HEK293 (cell line): Measurements from ENCODE around the gene AURKAIP1.

Source experiments
- GLI2 ChIP-seq: fragments of 450-650 bp; formaldehyde crosslinking; IDR thresholded peaks from 2 replicates; pipeline ENCODE4; 2017; ENCODE audit warnings: missing biosample characterization, missing genetic modification characterization, low read depth, borderline replicate concordance
- GLIS1 ChIP-seq: fragments of 450-650 bp; formaldehyde crosslinking; IDR thresholded peaks from 2 replicates; pipeline ENCODE4 v1.5.1; 2016; ENCODE audit warnings: missing biosample characterization, missing genetic modification characterization
- HOXA7 ChIP-seq: sonication (generic); formaldehyde crosslinking; IDR thresholded peaks from 2 replicates; pipeline ENCODE4 v1.8.1; 2022; ENCODE audit warnings: missing genetic modification reagents, borderline replicate concordance
- HOXD13 ChIP-seq: sonication (generic); formaldehyde crosslinking; IDR thresholded peaks from 2 replicates; pipeline ENCODE4 v1.8.0; 2022; ENCODE audit warnings: missing genetic modification reagents, borderline replicate concordance
- OSR2 ChIP-seq: fragments of 450-650 bp; formaldehyde crosslinking; IDR thresholded peaks from 2 replicates; pipeline ENCODE4 v1.5.1; 2016; ENCODE audit warnings: missing biosample characterization, missing genetic modification characterization
- REPIN1 ChIP-seq: fragments of 450-650 bp; formaldehyde crosslinking; IDR thresholded peaks from 2 replicates; pipeline ENCODE4 v1.5.1; 2017; ENCODE audit warnings: missing biosample characterization, missing genetic modification characterization, low read depth
- SP7 ChIP-seq: fragments of 450-650 bp; formaldehyde crosslinking; IDR thresholded peaks from 2 replicates; pipeline ENCODE4 v1.5.1; 2016; ENCODE audit warnings: missing biosample characterization, missing genetic modification characterization
- TCF7L2 ChIP-seq: IDR thresholded peaks from 2 replicates; pipeline ENCODE4 v1.6.1; 2011; ENCODE audit warnings: low read depth, mild to moderate bottlenecking, inconsistent platforms, low read length, moderate library complexity, borderline replicate concordance
- ZBTB48 ChIP-seq: fragments of 450-650 bp; formaldehyde crosslinking; IDR thresholded peaks from 2 replicates; pipeline ENCODE4 v1.5.1; 2016; ENCODE audit warnings: missing biosample characterization, missing genetic modification characterization
- ZBTB7A ChIP-seq: fragments of 450-650 bp; formaldehyde crosslinking; IDR thresholded peaks from 2 replicates; pipeline ENCODE4 v1.5.1; 2016; ENCODE audit warnings: low read depth, missing biosample characterization, missing genetic modification characterization
- ZFP41 ChIP-seq: fragments of 450-650 bp; formaldehyde crosslinking; IDR thresholded peaks from 2 replicates; pipeline ENCODE4 v1.5.1; 2016; ENCODE audit warnings: missing biosample characterization, missing genetic modification characterization, borderline replicate concordance
- ZNF132 ChIP-seq: fragments of 450-650 bp; formaldehyde crosslinking; IDR thresholded peaks from 2 replicates; pipeline ENCODE4 v1.5.1; 2017; ENCODE audit warnings: missing biosample characterization, missing genetic modification characterization, borderline replicate concordance
- ZNF2 ChIP-seq: fragments of 450-650 bp; formaldehyde crosslinking; IDR thresholded peaks from 2 replicates; pipeline ENCODE4 v1.5.1; 2016; ENCODE audit warnings: missing biosample characterization, missing genetic modification characterization
- ZNF274 ChIP-seq, 2 experiments: fragments of 200-500 bp in 1 of 2; fragments of 450-650 bp in 1 of 2; sonication (Bioruptor generic) in 1 of 2; formaldehyde crosslinking in 1 of 2; IDR thresholded peaks; 2 replicates each; pipeline versions ENCODE4 v1.5.1 to v1.6.1; 2014 to 2016; ENCODE audit warnings: borderline replicate concordance in 1 of 2, inconsistent platforms in 1 of 2, low read length in 1 of 2, missing biosample characterization in 1 of 2, missing genetic modification characterization in 1 of 2
- ZNF416 ChIP-seq: fragments of 450-650 bp; formaldehyde crosslinking; IDR thresholded peaks from 2 replicates; pipeline ENCODE4 v1.5.1; 2016; ENCODE audit warnings: missing biosample characterization, missing genetic modification characterization
- ZNF514 ChIP-seq: fragments of 450-650 bp; formaldehyde crosslinking; IDR thresholded peaks from 2 replicates; pipeline ENCODE4 v1.5.1; 2016; ENCODE audit warnings: missing biosample characterization, missing genetic modification characterization
- ZNF548 ChIP-seq: fragments of 450-650 bp; formaldehyde crosslinking; IDR thresholded peaks from 2 replicates; pipeline ENCODE4 v1.5.1; 2016; ENCODE audit warnings: missing biosample characterization, missing genetic modification characterization
- ZNF585B ChIP-seq: fragments of 450-650 bp; formaldehyde crosslinking; IDR thresholded peaks from 2 replicates; pipeline ENCODE4 v1.5.1; 2016; ENCODE audit warnings: missing biosample characterization, missing genetic modification characterization
- ZNF654 ChIP-seq: fragments of 450-650 bp; formaldehyde crosslinking; IDR thresholded peaks from 2 replicates; pipeline ENCODE4 v1.5.1; 2016; ENCODE audit warnings: low read depth, missing biosample characterization, missing genetic modification characterization
- ZNF660 ChIP-seq: fragments of 450-650 bp; IDR thresholded peaks from 2 replicates; pipeline ENCODE4 v1.5.1; 2018; ENCODE audit warnings: missing biosample characterization, mild to moderate bottlenecking, missing genetic modification characterization
- ZNF747 ChIP-seq: fragments of 450-650 bp; formaldehyde crosslinking; IDR thresholded peaks from 2 replicates; pipeline ENCODE4 v1.5.1; 2016; ENCODE audit warnings: missing biosample characterization, missing genetic modification characterization
- ZNF776 ChIP-seq: fragments of 450-650 bp; formaldehyde crosslinking; IDR thresholded peaks from 2 replicates; pipeline ENCODE4 v1.5.0; 2017; ENCODE audit warnings: missing biosample characterization, missing genetic modification characterization, borderline replicate concordance
- ZNF777 ChIP-seq: fragments of 450-650 bp; formaldehyde crosslinking; IDR thresholded peaks from 2 replicates; pipeline ENCODE4 v1.5.1; 2017; ENCODE audit warnings: missing biosample characterization, missing genetic modification characterization, borderline replicate concordance
- ZNF792 ChIP-seq: fragments of 450-650 bp; formaldehyde crosslinking; IDR thresholded peaks from 2 replicates; pipeline ENCODE4 v1.5.1; 2016; ENCODE audit warnings: missing biosample characterization, missing genetic modification characterization
- TF ChIP-seq, protein P1 (sequence below): fragments of 450-650 bp; formaldehyde crosslinking; IDR thresholded peaks from 2 replicates; pipeline ENCODE4 v1.5.1; 2016; ENCODE audit warnings: missing biosample characterization, missing genetic modification characterization
- TF ChIP-seq, protein P2 (sequence below): fragments of 450-650 bp; formaldehyde crosslinking; optimal IDR thresholded peaks from 2 replicates; pipeline ENCODE3; 2016; ENCODE audit warnings: missing biosample characterization, mild to moderate bottlenecking, missing genetic modification characterization
- TF ChIP-seq, protein P3 (sequence below): fragments of 450-650 bp; formaldehyde crosslinking; IDR thresholded peaks from 2 replicates; pipeline ENCODE4 v1.5.1; 2017; ENCODE audit warnings: missing biosample characterization, missing genetic modification characterization
- TF ChIP-seq, protein P4 (sequence below): fragments of 450-650 bp; formaldehyde crosslinking; IDR thresholded peaks from 2 replicates; pipeline ENCODE4 v1.5.1; 2016; ENCODE audit warnings: missing biosample characterization, missing genetic modification characterization
- TF ChIP-seq, protein P5 (sequence below): fragments of 450-650 bp; formaldehyde crosslinking; IDR thresholded peaks from 2 replicates; pipeline ENCODE4 v1.5.1; 2016; ENCODE audit warnings: missing biosample characterization, missing genetic modification characterization
- TF ChIP-seq, protein P6 (sequence below): fragments of 450-650 bp; formaldehyde crosslinking; IDR thresholded peaks from 2 replicates; pipeline ENCODE4 v1.5.1; 2016; ENCODE audit warnings: missing biosample characterization, missing genetic modification characterization

Gene AURKAIP1

DNA sequence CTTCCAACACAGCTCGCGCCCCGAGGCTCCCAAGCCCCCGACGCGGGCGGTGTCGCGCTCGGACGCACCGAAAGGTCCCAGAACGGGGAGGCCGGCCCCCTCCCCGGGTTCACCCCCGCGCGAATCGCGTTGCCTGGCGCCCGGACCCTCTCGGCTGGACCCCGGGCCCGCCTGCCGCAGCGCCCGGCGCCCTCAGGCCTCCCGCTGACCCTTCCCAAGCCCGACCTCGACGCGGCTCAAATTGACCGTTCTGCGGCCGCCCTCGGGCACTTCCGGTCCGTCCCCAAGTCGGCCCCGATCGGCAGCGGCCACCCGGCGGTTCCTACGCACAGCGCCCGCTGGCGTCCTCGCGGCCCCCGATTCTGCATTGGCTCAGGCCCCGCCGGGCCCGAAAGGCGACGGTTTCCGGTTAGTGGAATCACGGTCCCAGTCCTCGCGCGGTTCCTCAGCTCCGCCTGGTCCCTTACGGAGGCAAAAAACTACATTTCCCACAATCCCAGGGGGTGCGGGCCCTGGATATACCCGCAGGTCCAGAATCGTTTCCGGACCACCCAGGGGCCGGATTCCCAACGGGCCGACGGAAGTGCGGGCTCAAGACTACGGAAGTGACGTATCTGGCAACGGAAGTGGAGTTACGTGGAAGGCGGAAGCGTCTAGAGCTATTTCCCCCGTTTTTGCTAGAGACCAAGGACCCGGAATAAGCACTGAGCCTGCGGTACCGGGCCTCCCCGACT lies at the start of gene AURKAIP1 (continued):
- TF ChIP-seq, protein P1, sequence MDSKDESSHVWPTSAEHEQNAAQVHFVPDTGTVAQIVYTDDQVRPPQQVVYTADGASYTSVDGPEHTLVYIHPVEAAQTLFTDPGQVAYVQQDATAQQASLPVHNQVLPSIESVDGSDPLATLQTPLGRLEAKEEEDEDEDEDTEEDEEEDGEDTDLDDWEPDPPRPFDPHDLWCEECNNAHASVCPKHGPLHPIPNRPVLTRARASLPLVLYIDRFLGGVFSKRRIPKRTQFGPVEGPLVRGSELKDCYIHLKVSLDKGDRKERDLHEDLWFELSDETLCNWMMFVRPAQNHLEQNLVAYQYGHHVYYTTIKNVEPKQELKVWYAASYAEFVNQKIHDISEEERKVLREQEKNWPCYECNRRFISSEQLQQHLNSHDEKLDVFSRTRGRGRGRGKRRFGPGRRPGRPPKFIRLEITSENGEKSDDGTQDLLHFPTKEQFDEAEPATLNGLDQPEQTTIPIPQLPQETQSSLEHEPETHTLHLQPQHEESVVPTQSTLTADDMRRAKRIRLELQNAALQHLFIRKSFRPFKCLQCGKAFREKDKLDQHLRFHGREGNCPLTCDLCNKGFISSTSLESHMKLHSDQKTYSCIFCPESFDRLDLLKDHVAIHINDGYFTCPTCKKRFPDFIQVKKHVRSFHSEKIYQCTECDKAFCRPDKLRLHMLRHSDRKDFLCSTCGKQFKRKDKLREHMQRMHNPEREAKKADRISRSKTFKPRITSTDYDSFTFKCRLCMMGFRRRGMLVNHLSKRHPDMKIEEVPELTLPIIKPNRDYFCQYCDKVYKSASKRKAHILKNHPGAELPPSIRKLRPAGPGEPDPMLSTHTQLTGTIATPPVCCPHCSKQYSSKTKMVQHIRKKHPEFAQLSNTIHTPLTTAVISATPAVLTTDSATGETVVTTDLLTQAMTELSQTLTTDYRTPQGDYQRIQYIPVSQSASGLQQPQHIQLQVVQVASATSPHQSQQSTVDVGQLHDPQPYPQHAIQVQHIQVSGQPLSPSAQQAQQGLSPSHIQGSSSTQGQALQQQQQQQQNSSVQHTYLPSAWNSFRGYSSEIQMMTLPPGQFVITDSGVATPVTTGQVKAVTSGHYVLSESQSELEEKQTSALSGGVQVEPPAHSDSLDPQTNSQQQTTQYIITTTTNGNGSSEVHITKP (tag by site-specific recombination) = peak; percentile 96
- TF ChIP-seq SP7 (tag by site-specific recombination) = peak; percentile 97
- no peak for TF ChIP-seq HOXA7 (CRISPR knock-in tag)
- TF ChIP-seq ZFP41 = no peak
- TF ChIP-seq, protein P2, sequence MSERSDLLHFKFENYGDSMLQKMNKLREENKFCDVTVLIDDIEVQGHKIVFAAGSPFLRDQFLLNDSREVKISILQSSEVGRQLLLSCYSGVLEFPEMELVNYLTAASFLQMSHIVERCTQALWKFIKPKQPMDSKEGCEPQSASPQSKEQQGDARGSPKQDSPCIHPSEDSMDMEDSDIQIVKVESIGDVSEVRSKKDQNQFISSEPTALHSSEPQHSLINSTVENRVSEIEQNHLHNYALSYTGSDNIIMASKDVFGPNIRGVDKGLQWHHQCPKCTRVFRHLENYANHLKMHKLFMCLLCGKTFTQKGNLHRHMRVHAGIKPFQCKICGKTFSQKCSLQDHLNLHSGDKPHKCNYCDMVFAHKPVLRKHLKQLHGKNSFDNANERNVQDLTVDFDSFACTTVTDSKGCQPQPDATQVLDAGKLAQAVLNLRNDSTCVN (tag by site-specific recombination) = peak; percentile 87
- no peak for TF ChIP-seq ZNF654 (tag by site-specific recombination)
- TF ChIP-seq REPIN1 (tag by site-specific recombination) = peak; percentile 97
- TF ChIP-seq ZNF585B (tag by site-specific recombination) = no peak
- TF ChIP-seq ZNF2 (tag by site-specific recombination) = peak; percentile 100
- TF ChIP-seq GLIS1 (tag by site-specific recombination) = peak; percentile 94
- TF ChIP-seq ZNF416 (tag by site-specific recombination) = no peak
- TF ChIP-seq ZNF274 (IDR thresholded peaks at IDR 0.05; ENCODE audit: low read length) = no peak
- TF ChIP-seq ZNF274 (tag by site-specific recombination; IDR thresholded peaks at IDR 0.05; ENCODE audit: borderline replicate concordance) = no peak
- no peak; the same call in 1 of the 2 replicates for TF ChIP-seq ZNF792 (tag by site-specific recombination)
- peak; percentile 62 for TF ChIP-seq OSR2 (tag by site-specific recombination)
- no peak for TF ChIP-seq GLI2 (tag by site-specific recombination)
- TF ChIP-seq, protein P3, sequence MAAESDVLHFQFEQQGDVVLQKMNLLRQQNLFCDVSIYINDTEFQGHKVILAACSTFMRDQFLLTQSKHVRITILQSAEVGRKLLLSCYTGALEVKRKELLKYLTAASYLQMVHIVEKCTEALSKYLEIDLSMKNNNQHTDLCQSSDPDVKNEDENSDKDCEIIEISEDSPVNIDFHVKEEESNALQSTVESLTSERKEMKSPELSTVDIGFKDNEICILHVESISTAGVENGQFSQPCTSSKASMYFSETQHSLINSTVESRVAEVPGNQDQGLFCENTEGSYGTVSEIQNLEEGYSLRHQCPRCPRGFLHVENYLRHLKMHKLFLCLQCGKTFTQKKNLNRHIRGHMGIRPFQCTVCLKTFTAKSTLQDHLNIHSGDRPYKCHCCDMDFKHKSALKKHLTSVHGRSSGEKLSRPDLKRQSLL = peak; percentile 86
- no peak for TF ChIP-seq ZNF132 (tag by site-specific recombination)
- TF ChIP-seq ZNF660 = peak; percentile 100
- TF ChIP-seq ZNF514 = no peak
- TF ChIP-seq ZBTB48 (tag by site-specific recombination) = peak; percentile 100
- TF ChIP-seq ZNF776 = no peak
- TF ChIP-seq ZNF777 (tag by site-specific recombination) = no peak; the same call in 1 of the 2 replicates
- TF ChIP-seq, protein P4, sequence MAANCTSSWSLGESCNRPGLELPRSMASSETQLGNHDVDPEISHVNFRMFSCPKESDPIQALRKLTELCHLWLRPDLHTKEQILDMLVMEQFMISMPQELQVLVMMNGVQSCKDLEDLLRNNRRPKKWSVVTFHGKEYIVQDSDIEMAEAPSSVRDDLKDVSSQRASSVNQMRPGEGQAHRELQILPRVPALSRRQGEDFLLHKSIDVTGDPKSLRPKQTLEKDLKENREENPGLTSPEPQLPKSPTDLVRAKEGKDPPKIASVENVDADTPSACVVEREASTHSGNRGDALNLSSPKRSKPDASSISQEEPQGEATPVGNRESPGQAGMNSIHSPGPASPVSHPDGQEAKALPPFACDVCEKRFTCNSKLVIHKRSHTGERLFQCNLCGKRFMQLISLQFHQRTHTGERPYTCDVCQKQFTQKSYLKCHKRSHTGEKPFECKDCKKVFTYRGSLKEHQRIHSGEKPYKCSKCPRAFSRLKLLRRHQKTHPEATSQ (tag by site-specific recombination) = peak; percentile 100
- no peak for TF ChIP-seq ZNF747 (tag by site-specific recombination)
- TF ChIP-seq, protein P5, sequence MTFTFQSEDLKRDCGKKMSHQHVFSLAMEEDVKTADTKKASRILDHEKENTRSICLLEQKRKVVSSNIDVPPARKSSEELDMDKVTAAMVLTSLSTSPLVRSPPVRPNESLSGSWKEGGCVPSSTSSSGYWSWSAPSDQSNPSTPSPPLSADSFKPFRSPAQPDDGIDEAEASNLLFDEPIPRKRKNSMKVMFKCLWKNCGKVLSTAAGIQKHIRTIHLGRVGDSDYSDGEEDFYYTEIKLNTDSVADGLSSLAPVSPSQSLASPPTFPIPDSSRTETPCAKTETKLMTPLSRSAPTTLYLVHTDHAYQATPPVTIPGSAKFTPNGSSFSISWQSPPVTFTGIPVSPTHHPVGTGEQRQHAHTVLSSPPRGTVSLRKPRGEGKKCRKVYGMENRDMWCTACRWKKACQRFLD = no peak
- TF ChIP-seq HOXD13 (CRISPR knock-in tag) = no peak
- TF ChIP-seq, protein P6, sequence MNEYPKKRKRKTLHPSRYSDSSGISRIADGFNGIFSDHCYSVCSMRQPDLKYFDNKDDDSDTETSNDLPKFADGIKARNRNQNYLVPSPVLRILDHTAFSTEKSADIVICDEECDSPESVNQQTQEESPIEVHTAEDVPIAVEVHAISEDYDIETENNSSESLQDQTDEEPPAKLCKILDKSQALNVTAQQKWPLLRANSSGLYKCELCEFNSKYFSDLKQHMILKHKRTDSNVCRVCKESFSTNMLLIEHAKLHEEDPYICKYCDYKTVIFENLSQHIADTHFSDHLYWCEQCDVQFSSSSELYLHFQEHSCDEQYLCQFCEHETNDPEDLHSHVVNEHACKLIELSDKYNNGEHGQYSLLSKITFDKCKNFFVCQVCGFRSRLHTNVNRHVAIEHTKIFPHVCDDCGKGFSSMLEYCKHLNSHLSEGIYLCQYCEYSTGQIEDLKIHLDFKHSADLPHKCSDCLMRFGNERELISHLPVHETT (tag by site-specific recombination) = peak; percentile 96
- no peak for TF ChIP-seq ZNF548 (tag by site-specific recombination)
- TF ChIP-seq ZBTB7A (tag by site-specific recombination) = peak; percentile 97
- no peak for TF ChIP-seq TCF7L2
